ENCODE results near the gene NCF1.
"Not testable (repeated sequence)": the region's sequence is repeated elsewhere in the genome, so short reads cannot be mapped to it uniquely, and the experiment has no call there.

Gene NCF1

DNA sequence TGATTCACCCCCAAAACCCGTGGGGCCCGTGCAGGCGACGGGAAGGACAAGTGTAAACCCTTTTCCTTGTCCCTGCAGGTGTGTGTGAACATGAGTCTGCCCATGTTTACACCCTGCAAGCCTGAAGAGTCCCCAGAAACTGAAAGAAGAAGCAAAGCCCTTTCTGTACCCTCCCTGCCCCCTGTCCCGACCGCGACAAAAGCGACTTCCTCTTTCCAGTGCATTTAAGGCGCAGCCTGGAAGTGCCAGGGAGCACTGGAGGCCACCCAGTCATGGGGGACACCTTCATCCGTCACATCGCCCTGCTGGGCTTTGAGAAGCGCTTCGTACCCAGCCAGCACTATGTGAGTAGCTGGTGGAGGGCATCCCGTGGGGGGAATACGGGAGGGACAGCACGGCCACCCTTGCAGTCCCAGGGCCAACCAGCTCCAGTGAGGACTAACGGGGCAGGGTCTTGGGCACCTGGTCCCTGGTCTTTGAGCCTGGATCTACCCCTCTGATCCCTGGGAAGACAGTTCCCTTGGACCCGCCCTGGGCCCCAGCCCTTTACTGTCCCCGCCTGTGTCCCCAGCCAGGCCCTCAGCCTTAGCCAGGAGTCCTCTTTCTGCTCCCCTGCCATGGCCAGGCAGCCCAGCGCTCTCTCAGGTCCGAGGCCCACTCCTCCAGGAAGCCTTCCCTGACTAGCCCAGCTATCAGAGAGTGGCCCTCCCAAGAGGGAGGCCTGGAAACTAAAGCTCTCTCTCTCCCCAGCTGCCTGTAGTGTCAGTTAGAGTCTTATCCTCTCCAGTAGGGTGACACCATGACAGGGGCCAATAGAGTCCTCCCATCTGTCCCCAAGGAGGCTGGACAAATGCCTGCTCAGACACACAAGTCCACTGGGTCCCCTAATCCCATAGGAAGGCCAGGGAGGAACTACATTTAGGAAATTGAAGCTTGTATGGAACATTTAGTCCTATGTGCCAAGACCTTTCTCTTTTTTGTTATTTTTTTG, at the start of gene NCF1:
NCF1 (plus strand) TSS at position 252 of the 991 bp plus-strand sequence; CDS start at position 273, 21 bp downstream.
- not testable (repeated sequence) for DNase-seq

DNA sequence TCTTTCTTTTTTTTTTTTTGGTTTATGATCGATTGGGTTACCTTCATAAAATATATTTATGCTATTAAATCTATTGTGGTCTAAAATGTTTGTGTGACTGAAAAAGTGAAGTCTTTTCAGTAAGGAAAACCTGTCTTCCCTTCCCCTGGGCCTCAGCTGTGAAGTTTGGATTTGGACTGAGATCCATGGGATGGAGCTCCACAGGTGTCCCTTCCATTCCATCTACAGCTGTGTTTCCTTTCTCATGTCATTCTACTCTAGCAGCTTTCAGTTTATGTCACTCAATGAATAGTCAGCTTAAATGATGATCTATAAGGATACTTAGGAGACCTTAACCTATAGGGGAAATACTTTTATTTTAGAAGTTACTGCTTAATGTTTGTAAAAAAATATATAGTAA, 48.0 kb upstream of the NCF1 start:
- DNase-seq: no peak

DNA sequence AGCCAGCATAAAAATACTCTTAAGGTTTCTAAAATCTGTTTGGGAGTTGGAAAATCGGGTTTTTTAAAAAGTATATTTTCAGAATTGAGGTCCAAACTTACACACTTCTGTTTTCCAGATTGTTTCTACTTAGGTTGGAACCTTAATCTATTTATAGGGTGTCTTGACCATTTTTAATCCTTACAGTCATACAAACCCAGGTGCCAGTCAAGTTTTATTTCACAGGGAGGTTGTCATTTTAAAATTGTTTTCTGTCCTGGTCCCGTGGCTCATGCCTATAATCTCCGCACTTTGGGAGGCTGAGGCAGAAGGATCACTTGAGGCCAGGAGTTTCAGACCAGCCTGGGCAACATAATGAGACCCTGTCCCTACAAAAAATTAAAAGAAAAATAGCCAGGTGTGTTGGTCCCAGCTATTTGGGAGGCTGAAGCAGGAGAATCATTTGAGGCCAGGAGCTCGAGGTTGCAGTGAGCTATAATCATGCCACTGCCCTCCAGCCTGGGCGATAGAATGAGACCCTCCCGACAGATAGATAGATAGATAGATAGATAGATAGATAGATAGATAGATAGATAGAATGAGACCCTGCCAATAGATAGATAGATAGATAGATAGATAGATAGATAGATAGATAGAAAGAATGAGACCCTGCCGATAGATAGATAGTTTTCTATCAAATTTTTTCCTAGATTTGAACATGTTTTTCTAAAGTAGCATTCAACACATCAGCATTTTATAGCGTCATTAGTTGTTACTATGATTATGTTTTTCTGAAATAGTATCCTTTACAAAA, 47.3 kb upstream of the NCF1 start:
- DNase-seq: no peak

DNA sequence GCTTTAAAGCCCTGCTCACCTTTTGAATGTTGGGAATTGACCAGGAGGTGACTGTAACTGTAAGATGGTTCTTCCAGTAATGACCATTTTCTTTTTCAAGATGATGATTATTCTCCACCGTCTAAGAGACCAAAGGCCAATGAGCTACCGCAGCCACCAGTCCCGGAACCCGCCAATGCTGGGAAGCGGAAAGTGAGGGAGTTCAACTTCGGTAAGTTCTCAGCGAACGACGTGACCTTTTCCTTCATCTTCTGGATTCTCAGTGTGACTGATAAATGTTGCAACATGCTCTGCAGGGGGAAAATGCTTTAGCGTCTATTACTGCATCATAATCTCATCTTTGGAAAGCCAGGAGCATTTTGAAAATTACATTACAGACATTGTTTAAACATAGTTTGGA, 45.1 kb upstream of the NCF1 start:
- DNase-seq: not testable (repeated sequence)

DNA sequence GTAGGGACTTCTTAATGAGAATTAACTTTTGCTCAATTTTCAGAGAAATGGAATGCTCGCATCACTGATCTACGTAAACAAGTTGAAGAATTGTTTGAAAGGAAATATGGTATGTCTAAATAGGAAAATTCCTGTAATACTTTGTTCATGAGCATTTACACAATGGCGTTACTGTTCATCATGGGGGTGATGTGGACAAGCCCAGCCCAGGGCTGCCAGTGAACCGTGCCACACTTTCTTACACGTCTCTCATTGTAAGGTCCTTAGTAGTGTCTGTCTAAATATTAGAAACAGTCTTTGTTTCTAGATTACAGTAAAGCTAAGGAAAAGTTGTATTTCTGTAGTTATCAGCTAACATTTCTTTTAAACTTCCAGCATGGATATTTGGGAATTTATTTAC, 43.6 kb upstream of the NCF1 start:
- not testable (repeated sequence) for DNase-seq

- DNase-seq: not testable (repeated sequence)
These were observed 33.7 kb upstream of the NCF1 start for GRCh38 chr7:74739974-74740703.

DNA sequence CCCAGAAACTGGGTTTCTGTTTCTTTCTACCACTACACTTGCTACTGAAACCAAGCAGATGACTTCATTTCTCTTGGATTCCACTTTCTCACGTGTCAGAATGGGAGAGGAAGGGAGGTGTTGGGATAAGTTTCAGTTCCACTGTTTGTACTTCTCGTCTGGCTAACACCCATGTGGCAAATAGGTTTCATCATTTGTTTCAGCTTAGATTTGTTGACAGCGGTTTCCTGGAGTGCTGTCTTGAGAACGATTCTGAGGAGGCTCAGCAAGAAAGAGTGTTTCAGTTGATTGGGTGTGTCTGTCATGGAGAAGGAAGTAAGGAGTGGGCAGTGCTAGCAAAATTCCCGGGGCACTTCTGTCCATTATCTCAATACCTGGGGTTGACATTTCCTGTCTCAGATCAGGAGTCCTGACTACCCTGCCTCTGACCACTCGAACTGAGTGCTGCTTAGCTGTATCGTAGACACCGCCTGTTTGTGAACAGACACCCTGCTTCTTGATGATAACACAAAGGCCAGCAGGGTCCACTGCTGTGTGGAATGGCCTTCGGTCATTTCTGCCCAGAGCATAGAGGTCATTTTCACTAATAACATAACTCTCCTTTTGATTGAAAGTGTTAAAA, 29.8 kb upstream of the NCF1 start:
- not testable (repeated sequence) for DNase-seq

- DNase-seq: not testable (repeated sequence)
These were observed 19.8 kb upstream of the NCF1 start for GRCh38 chr7:74753921-74754482.

DNA sequence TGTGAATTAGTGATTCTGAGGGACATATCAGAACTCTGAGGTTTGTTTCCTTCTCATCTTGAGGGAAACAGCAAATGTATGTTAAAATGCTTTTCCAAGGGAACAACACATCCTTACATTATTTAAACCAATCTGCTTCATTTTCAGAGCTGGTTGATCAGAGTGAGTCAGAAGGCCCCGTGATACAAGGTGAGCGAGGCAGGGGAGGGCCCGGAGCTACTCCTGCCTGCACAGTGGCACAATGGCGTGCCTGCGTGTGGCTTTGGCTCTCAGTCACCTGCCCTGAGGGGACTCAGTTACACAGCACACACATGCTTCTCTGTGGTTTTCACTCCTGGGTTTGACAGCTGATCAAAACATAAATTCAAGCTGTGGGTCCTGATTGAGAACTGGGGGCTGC, 17.1 kb upstream of the NCF1 start:
- DNase-seq: not testable (repeated sequence)

- DNase-seq: not testable (repeated sequence)
These were observed 15.5 kb upstream of the NCF1 start for GRCh38 chr7:74758268-74758667.

DNA sequence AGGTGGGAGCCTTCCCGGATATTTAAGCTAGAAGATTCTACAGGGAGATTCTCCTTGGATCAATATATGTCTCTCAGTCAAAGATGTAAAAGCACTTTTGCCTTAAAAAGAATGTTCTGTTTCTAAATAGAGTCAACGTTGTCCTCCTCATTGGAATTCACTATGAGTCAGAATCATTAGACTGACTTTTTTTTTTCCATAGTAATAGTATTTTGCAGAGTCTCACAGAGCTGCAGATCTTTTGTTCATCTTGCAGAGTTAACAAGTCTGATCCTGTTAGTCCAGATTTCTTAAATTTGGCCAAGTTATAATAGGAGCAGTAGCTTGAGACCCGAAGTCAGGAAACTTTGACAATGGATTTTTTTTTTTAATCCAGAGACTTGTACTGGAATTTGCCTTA, 14.8 kb upstream of the NCF1 start:
- not testable (repeated sequence) for DNase-seq

- DNase-seq: not testable (repeated sequence)
These were observed 8.4 kb upstream of the NCF1 start for GRCh38 chr7:74765205-74765918.

DNA sequence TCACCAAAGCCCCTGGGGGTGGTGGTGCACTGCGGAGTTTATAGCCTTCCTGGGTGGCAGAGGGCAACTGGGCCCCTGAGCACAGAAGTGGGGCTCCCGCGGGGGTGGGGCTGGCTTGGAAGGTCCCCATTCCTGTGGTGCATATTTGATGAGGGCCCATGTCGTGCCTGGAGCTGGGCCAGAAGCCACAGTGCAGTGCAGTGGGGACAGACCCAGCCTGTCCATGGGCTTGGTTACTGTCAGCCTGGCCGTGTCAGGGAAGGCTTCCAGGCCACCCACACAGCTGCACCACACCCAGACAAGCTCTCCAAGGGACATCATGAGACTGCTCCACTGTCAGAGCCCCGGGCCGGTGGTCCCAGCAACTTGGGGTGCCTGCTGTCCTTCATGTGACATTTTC, 7.3 kb upstream of the NCF1 start:
- not testable (repeated sequence) for DNase-seq

DNA sequence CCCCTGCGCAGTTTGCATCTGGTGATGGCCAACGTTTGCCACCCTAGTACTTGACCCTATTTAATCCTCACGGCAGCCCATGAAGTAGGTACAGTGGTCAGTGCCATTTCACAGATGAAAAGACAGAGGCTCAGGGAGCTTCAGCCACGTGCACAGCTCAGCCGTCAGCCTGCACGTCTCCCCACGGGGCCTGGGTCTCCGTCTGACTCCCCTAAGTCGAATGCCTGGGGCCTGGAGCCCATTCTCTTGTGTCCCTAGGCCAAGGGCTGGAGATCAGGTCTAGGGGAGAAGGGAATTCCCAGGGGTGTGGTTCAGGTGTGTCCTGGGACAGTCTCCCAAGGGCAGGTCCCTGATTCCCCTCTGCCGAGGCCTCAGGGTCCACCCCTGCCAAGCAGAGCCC, 6.8 kb upstream of the NCF1 start:
- DNase-seq: not testable (repeated sequence)

DNA sequence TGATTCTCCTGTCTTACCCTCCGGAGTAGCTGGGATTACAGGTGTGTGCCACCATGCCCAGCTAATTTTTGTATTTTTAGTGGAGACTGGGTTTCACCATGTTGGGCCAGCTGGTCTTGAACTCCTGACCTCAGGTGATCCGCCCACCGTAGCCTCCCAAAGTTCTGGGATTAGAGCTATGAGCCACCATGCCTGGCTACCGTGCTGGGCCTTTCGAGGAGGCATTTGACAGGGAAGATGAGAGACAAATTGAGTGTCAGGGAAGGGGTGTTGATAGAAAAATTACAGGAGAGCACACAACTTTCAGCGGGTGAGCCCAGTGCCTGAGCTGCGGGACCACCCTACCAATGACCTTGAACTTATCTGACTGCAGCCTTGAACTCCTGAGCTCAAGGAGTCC, 3.7 kb upstream of the NCF1 start:
- not testable (repeated sequence) for DNase-seq

DNA sequence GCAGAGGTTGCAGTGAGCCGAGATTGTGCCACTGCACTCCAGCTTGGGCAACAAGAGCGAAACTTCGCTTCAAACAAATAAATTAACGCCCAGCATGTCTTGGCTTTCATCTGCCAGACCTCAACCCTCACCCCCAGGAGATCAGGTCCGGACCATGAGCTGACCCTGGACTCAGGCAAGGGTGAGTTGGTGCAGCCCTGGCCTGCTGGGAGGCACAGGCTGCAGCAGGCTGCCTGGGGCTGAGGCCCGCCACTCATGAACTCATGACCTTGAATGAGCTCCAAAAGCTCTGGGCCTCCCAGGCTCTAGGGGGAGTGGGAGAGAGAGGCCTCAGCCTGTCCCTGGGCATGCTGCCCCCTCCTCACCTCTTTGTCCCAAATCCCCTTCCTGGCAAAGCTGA, 1.7 kb upstream of the NCF1 start:
- DNase-seq: not testable (repeated sequence)

GRCh38 chr7:74775111-74775510, 1.3 kb downstream of the NCF1 start:
- DNase-seq: not testable (repeated sequence)

GRCh38 chr7:74779053-74779452, 5.2 kb downstream of the NCF1 start:
- DNase-seq: not testable (repeated sequence)

GRCh38 chr7:74781746-74782145, 7.9 kb downstream of the NCF1 start:
- DNase-seq: not testable (repeated sequence)

- not testable (repeated sequence) for DNase-seq
These were observed 9.8 kb downstream of the NCF1 start for GRCh38 chr7:74783595-74783994.
